ENCODE data around the gene EPHA2. TPM values are rescaled to one million over a fixed set of nuclear protein-coding genes. Genes with fewer than 3 reads are reported as not detected.

Gene EPHA2
- total RNA-seq, 1 experiment from 2014 or later, result 130 TPM

DNA sequence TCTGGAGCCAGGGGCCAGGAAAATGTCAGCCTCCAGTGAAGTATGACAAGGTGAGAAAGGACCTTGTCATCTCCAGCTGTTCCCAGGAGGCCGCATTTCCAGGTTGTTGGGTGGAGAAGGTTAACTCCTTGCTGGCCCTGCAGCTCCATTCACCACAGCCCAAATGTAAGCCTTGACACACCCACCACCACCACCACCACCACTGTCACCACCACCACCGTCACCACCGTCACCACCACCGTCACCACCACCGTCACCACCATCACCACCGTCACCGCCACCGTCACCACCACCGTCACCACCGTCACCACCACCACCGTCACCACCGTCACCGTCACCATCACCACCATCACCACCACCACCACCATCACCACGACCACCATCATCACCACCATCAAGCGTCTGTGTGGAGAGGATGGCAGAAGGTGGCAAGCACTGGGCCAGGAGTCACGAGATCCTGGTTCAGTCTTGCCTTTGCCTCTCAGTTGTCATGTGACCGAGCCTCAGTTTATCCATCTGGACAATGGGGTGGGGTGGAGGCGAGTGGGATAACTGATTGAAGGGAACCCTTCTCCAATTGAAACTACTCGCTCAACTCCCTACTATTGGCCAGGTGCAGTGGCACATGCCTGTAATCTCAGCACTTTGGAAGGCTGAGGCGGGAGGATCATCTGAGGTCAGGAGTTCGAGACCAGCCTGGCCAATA lies 61.3 kb downstream of the EPHA2 start:
- CTCF ChIA-PET, result no interaction called here
- Mint-ChIP-seq H3K4me1 (ENCODE audit: low read depth, unreplicated experiment) (peaks cover under 1% of the 10 kb centered on the region), H3K36me3 (ENCODE audit: insufficient read depth, unreplicated experiment) (peaks cover 3% of the 10 kb centered on the region), H3K9me3 (ENCODE audit: low read depth, unreplicated experiment) (no peaks in the 10 kb centered on the region), H3K27ac (ENCODE audit: unreplicated experiment) (no peak overlapping the region), H3K27me3 (ENCODE audit: unreplicated experiment) (peaks cover 28% of the 10 kb centered on the region), H3K4me3 (ENCODE audit: low read depth, unreplicated experiment) (no peak overlapping the region)
- intact Hi-C loops (cut with micrococcal nuclease; ENCODE audit: unreplicated experiment), result no loop called here
- TF ChIP-seq, protein P1, sequence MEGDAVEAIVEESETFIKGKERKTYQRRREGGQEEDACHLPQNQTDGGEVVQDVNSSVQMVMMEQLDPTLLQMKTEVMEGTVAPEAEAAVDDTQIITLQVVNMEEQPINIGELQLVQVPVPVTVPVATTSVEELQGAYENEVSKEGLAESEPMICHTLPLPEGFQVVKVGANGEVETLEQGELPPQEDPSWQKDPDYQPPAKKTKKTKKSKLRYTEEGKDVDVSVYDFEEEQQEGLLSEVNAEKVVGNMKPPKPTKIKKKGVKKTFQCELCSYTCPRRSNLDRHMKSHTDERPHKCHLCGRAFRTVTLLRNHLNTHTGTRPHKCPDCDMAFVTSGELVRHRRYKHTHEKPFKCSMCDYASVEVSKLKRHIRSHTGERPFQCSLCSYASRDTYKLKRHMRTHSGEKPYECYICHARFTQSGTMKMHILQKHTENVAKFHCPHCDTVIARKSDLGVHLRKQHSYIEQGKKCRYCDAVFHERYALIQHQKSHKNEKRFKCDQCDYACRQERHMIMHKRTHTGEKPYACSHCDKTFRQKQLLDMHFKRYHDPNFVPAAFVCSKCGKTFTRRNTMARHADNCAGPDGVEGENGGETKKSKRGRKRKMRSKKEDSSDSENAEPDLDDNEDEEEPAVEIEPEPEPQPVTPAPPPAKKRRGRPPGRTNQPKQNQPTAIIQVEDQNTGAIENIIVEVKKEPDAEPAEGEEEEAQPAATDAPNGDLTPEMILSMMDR (IDR thresholded peaks at IDR 0.05; ENCODE audit: unreplicated experiment), result no peak
- no TSS peak for BruUV-seq (replicated peaks)
- DNase-seq, result no peak

DNA sequence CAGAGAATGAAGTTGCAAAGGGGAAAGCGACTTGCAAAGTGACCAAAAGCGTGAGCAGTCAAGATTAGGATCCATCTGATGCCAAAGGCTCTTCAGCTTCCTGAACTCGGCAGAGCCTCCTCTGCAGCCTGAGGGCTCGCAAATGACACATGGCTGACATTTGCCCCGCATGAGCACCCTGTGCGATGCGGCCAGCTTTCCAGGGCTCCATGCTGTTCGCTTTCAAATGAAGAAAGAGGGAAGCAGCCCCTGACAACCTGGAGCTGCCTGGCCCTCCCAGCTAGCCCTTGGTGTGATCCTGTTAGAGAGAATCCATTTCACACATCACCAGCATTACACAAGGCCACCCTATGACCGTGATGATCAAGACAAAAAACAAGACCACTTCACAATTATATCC lies 62.3 kb downstream of the EPHA2 start:
- CTCF ChIA-PET, result interaction anchor here (0.5 to 0.9 kb wide), 2 partner anchors 38 to 614 kb away, joined by 3 to 5 read pairs; no protein-coding TSS in a partner anchor
- intact Hi-C loops (cut with micrococcal nuclease; ENCODE audit: unreplicated experiment), result no loop called here
- H3K36me3 Mint-ChIP-seq (ENCODE audit: insufficient read depth, unreplicated experiment), result peaks cover 3% of the 10 kb centered on the region
- H3K4me3 Mint-ChIP-seq (ENCODE audit: low read depth, unreplicated experiment), result no peak overlapping the region
- H3K27ac Mint-ChIP-seq (ENCODE audit: unreplicated experiment), result no peak overlapping the region
- no TSS peak for BruUV-seq (replicated peaks)
- H3K9me3 Mint-ChIP-seq (ENCODE audit: low read depth, unreplicated experiment), result no peaks in the 10 kb centered on the region
- peaks cover 10% of the 10 kb centered on the region for H3K4me1 Mint-ChIP-seq (ENCODE audit: low read depth, unreplicated experiment)
- DNase-seq, result no peak
- peaks cover 28% of the 10 kb centered on the region for H3K27me3 Mint-ChIP-seq (ENCODE audit: unreplicated experiment)
- TF ChIP-seq, protein P1 (IDR thresholded peaks at IDR 0.05; ENCODE audit: unreplicated experiment), result no peak

DNA sequence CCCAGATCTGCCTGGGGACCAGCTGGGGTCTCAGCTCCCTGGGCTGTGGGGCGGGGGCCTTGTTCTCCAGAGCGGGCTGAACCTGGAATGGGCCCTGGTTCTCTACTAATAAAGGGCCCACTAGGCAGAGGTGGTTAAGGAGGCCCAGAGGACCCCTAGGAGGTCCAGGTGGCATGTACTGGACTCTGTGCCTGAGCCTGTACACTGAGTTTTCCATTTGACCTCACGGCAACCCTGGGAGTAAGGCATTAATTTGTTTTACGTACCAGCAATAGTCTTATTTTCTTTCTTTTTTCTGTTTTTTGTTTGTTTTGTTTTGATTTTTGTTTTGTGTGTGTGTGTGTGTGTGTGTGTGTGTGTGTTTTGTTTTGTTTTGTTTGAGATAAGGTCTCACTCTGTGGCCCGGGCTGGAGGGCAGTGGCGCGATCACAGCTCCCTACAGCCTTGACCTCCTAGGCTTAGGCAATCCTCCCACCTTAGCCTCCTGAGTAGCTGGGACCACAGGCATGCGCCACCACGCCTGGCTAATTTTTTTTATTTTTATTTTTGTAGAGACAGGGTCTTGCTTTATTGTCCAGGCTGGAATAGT lies 62.9 kb downstream of the EPHA2 start:
- no peak for DNase-seq
- TF ChIP-seq, protein P1 (IDR thresholded peaks at IDR 0.05; ENCODE audit: unreplicated experiment), result no peak
- CTCF ChIA-PET, result interaction anchor here (0.5 to 0.9 kb wide), 2 partner anchors 38 to 614 kb away, joined by 3 to 5 read pairs; no protein-coding TSS in a partner anchor
- Mint-ChIP-seq H3K9me3 (ENCODE audit: low read depth, unreplicated experiment) (no peaks in the 10 kb centered on the region), H3K4me1 (ENCODE audit: low read depth, unreplicated experiment) (peaks cover 10% of the 10 kb centered on the region), H3K36me3 (ENCODE audit: insufficient read depth, unreplicated experiment) (peaks cover 3% of the 10 kb centered on the region), H3K27ac (ENCODE audit: unreplicated experiment) (no peak overlapping the region), H3K4me3 (ENCODE audit: low read depth, unreplicated experiment) (no peak overlapping the region), H3K27me3 (ENCODE audit: unreplicated experiment) (peaks cover 28% of the 10 kb centered on the region)
- no TSS peak for BruUV-seq (replicated peaks)
- intact Hi-C loops (cut with micrococcal nuclease; ENCODE audit: unreplicated experiment), result no loop called here

DNA sequence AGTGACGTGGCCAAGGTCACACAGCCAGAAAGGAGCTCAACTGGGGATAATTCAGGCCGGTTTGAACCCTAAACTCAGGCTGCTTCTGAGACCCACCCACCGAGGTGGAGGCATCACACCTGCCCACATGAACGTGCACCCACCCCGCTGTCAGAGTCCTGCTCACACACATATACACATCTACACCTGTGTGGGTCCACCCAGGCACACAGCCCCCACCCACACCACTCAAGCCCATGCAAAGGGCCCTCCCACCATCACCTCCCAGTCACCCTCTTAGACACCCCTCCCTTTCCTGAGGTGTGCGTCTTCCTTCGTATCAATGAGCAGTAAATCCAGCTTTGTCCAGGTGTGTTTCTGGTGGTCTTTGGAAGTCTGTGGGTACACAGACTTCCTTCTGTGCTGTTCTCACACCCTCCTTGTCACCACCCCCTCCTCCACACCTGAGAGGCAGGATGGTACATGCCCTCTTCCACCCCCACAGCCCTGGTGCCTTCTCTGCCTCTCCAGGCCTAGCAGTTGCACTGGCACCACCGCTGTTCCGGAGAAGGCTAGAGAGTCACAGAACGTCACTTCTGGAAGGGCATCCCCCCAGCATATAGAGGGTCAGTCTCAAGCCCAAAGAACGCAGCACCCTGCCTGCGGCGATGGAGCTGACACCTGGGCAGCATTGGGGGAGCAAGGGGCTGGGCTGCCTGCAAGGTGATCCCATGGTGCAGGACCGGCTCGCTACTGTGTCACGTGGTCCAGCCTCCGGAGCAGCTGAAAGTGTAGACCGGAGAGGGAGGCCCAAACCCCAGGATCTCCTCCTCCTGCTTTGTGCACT lies 63.6 kb downstream of the EPHA2 start:
- BruUV-seq (replicated peaks), result no TSS peak
- Mint-ChIP-seq H3K4me3 (ENCODE audit: low read depth, unreplicated experiment) (no peak overlapping the region), H3K27me3 (ENCODE audit: unreplicated experiment) (peaks cover 28% of the 10 kb centered on the region), H3K9me3 (ENCODE audit: low read depth, unreplicated experiment) (no peaks in the 10 kb centered on the region), H3K27ac (ENCODE audit: unreplicated experiment) (no peak overlapping the region), H3K36me3 (ENCODE audit: insufficient read depth, unreplicated experiment) (peaks cover 3% of the 10 kb centered on the region), H3K4me1 (ENCODE audit: low read depth, unreplicated experiment) (peaks cover 10% of the 10 kb centered on the region)
- no peak for DNase-seq
- intact Hi-C loops (cut with micrococcal nuclease; ENCODE audit: unreplicated experiment), result no loop called here
- TF ChIP-seq, protein P1 (IDR thresholded peaks at IDR 0.05; ENCODE audit: unreplicated experiment), result no peak
- CTCF ChIA-PET, result no interaction called here
